Activated CD4-positive, CD25-positive, alpha-beta regulatory T cell treated with anti-CD3 and anti-CD28 coated beads, Interleukin-2, amount 50 U/mL, for 24 hours (primary cell): ENCODE results near the gene ZSWIM1.
"Not testable (repeated sequence)": the region's sequence is repeated elsewhere in the genome, so short reads cannot be mapped to it uniquely, and the experiment has no call there.

Experiments used
- ATAC-seq, 2 donors: fragments of 150-1000 bp; cut with Tn5 transposase; one replicate each; pipeline ENCODE4 v1.10.0; 2021; ENCODE audit warnings: mild to moderate bottlenecking in 1 of 2, moderate library complexity in 1 of 2

The ZSWIM1 gene

GRCh38 chr20:45890077-45890984, 9.3 kb downstream of the ZSWIM1 start:
- peak; percentile 22 to 36 for ATAC-seq

GRCh38 chr20:45890985-45891983, 10.3 kb downstream of the ZSWIM1 start, which contains the start of the genes CTSA and NEURL2:
Gene CTSA (plus strand): TSS chr20:45891335. CDS start chr20:45891569, 234 bp downstream.
Gene NEURL2 (minus strand): TSS chr20:45891208. CDS start chr20:45890991, 217 bp downstream.
- peak; percentile 86 to 88 for ATAC-seq

GRCh38 chr20:45892049-45892825, 11.2 kb downstream of the ZSWIM1 start:
- ATAC-seq, result no peak

GRCh38 chr20:45892828-45893500, 11.9 kb downstream of the ZSWIM1 start:
- peak in 1 of 2 donors; percentile 14 for ATAC-seq

- ATAC-seq, result no peak
Observed at GRCh38 chr20:45893831-45894230, 12.8 kb downstream of the ZSWIM1 start.

- no peak for ATAC-seq
Observed at GRCh38 chr20:45894797-45895196, 13.8 kb downstream of the ZSWIM1 start.

GRCh38 chr20:45896641-45897161, 15.7 kb downstream of the ZSWIM1 start:
- no peak for ATAC-seq

- no peak for ATAC-seq
Observed at GRCh38 chr20:45897289-45897688, 16.3 kb downstream of the ZSWIM1 start.

GRCh38 chr20:45897692-45898091, 16.7 kb downstream of the ZSWIM1 start:
- ATAC-seq, result no peak

- no peak for ATAC-seq
Observed at GRCh38 chr20:45898285-45898684, 17.3 kb downstream of the ZSWIM1 start.

GRCh38 chr20:45899046-45899835, 18.2 kb downstream of the ZSWIM1 start:
- ATAC-seq, result no peak

GRCh38 chr20:45901332-45901731, 20.3 kb downstream of the ZSWIM1 start:
- not testable (repeated sequence) for ATAC-seq

- ATAC-seq, result no peak
Observed at GRCh38 chr20:45902199-45902701, 21.2 kb downstream of the ZSWIM1 start.

GRCh38 chr20:45904583-45905504, 23.8 kb downstream of the ZSWIM1 start:
- ATAC-seq, result no peak

- ATAC-seq, result no peak
Observed at GRCh38 chr20:45905505-45906079, 24.6 kb downstream of the ZSWIM1 start.

- no peak for ATAC-seq
Observed at GRCh38 chr20:45907219-45907948, 26.4 kb downstream of the ZSWIM1 start.

- ATAC-seq, result no peak
Observed at GRCh38 chr20:45908084-45908483, 27.1 kb downstream of the ZSWIM1 start.

- no peak for ATAC-seq
Observed at GRCh38 chr20:45909336-45909808, 28.3 kb downstream of the ZSWIM1 start.
